HG02973 (cell line): ENCODE measurements around the gene PSMC1.

Experiments used
- ATAC-seq: cut with Tn5 transposase; IDR thresholded peaks from one replicate; pipeline ENCODE4 v1.9.1; 2021; ENCODE audit warnings: moderate library complexity; ENCODE audit not compliant: unreplicated experiment

Gene PSMC1

GRCh38 chr14:90275820-90276219 lies 19.5 kb downstream of the PSMC1 start:
- no peak for ATAC-seq

DNA sequence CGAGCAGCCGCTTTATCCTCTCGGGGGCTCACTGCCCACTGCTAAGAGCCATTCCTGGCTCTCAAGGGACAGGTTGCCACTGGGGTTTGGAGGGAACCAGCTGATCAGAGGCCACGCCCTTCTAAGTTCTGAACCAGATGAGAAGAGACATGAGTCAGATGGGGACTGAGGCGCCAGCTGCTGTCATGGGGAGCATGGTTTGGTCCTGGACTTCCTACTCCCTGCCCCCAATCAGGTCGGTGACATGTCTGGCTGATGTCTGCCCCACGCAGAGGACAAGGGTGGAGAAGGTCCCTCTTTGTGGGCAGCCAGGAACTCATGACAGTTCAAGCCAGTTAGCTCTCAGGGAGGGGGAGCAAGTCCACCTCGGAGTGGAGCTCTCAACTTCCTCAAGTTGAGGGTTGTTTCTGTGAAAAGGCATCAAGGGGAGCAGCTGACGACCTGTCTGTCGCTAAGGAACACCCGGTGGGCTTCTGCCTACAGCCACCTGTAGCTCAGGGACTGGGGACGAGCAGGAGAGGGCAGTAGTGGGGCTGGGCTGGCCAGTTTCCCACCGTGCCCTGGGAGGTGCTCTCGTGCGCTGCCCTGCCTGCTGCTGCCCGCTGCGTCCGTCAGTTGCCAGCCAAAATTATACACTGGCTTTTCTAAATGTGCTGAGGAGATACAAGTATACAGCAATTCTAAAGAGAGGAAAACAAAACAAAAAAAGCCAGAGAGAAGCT lies 20.5 kb downstream of the PSMC1 start:
- ATAC-seq, result no peak

DNA sequence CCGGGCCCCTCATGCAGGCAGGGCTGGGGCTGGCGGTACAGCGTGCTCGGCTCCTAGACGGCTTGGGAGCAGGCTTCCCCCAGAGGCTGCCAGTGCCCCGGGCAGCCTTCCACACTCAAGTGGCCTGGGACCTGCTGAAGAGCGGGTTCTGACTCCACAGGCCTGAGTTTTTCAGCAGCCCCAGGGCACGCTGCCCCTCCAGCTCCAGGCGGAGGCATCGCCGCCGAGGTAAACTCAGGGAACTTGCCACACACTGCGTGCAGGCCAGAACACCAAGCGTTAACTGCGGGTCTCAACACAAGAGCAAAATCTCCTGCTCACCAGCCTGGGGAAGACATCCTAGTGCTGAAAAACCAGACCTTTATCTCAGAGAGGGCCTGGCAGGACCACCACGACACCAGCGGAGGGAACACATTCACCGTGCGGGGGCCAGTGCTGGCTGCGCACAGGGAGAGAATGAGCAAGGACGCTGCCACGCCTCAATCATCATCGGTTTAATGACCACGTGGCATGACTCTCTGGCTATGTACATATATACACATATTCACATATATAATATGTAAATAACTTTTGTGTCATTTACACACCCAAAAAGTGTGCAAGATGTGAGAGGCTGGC lies 21.3 kb downstream of the PSMC1 start:
- ATAC-seq, result no peak

- ATAC-seq, result no peak
Observed at GRCh38 chr14:90278199-90279175, 22.1 kb downstream of the PSMC1 start.

- ATAC-seq, result no peak
Observed at GRCh38 chr14:90280096-90280495, 23.7 kb downstream of the PSMC1 start.

GRCh38 chr14:90281261-90281660 lies 24.9 kb downstream of the PSMC1 start:
- no peak for ATAC-seq

GRCh38 chr14:90281756-90282155 lies 25.4 kb downstream of the PSMC1 start:
- ATAC-seq, result no peak

DNA sequence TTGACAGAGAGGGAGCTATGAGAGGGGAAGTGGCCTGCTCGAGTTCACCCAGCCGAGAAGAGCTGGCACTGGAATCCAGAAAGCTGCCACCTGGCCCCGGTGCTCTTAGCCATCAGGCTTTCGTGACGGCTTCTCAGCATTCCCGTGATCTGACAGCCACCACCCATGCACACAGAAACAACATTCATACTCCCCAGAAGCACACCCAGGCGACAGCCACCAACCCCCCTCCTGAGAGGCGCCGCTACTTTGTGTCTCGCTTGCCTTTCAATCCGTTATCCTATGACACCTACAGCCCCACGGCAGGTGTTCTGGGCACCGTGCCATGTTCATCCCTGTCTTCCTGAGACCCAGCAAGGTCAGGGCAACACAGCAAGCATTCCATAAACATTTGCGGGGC lies 31.4 kb downstream of the PSMC1 start:
- no peak for ATAC-seq

GRCh38 chr14:90288651-90289355 lies 32.5 kb downstream of the PSMC1 start:
- ATAC-seq, result peak; percentile 95

- ATAC-seq, result no peak
Observed at GRCh38 chr14:90290337-90291011, 34.1 kb downstream of the PSMC1 start.

- ATAC-seq, result no peak
Observed at GRCh38 chr14:90291699-90292098, 35.3 kb downstream of the PSMC1 start.

DNA sequence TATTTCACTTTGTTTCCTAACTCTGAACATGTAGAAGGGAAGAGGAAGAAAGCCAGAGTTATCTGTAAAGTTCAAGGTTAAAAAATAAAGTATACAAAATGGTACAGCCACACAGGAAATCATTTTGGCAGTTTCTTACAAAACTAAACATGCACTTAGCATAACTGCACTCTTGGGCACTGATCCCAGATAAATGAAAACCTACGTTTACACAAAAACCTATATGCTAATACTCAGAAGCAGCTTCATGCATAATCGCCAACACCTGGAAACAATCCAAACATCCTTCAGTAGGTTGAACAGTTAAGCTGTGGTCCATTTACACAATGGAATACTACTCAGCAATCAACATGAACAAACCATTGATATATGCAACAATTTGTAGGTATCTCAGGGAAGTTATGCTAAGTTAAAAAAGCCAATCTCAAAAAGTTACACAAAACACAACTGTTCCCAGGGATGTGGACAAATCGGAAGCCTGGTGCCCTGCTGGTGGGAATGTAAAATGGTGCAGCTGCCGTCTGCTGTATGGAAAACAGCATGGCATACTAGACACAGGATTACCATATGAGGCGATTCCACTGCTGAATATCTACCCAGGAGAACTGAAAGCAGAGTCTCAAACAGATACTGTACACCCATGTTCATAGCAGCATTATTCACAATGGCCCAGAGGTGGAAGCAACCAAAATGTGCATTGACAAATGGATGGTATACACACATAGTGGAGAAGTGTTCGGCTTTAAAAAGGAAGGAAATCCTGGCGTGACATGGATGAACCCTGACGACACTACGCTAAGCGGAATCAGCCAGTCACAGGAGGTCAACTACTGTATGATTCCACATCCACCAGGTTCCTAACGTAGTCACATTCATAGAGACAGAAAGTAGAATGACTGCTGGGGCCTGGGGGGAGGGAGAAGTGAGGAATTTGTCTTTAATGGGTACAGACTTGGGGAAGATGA lies 37.7 kb downstream of the PSMC1 start:
- no peak for ATAC-seq

GRCh38 chr14:90294872-90295271 lies 38.5 kb downstream of the PSMC1 start:
- ATAC-seq, result no peak

DNA sequence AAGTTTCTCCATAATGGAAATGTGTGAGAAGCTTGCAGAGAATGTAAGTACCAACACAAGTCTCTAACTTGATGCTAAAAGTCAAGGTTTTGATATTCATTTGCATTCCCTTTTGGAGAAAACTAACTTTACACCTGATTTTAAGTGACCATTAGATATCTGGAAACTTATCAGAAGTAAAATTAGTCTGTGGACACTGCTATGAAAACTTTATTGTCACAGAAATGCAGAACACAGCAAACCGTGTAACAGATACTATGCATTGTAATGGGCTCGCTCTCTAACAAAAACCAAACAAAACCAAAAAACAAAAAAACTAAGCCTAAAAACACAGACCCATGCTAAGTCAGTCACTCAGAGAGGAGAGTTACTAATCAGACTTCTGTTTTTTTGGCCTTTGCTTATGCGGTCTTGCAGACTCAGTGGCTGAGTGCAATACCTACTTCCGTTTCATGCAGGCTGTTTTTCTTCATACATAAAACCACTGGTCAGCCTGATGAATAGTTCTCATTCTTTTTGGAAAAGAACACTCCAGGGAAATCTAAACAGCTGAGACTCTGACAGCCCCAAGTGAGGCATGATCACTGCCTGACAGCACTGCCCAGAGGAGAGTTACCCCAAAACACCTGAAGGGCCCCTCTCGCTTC lies 39.6 kb downstream of the PSMC1 start:
- no peak for ATAC-seq

- no peak for ATAC-seq
Observed at GRCh38 chr14:90296641-90297040, 40.3 kb downstream of the PSMC1 start.

DNA sequence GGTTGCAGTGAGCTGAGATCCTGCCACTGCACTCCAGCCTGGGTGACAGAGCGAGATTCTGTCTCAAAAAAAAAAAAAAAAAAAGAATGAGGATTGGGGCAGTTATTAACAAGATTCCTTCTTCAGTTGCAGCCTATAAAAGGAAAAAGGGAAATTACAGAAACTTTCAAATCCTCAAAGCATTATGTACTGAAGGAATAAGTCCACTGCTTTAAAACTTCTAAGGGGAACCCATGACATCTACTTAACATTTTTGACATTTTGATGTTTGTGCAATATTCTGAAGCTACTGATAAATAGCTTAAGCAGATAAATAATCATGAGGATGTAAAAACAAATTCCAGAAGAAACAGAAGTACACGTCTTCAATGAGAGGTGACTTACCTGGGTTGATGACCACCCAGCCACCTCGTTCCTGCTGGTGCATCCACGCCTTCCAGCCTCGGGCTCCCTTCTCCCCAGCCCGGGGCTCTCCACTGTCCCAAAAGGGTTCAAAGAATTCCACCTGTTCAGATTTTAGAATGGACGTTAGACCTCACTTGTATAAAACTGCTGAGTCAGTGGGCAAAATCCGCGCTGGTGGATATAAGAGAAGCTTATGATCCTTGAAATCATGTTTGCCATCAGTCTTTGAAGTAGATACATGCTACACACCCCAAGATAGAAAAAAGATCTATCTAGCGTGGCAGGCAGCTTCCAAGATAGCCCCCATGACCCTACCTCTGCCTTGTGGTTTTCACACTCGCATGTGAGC lies 41.7 kb downstream of the PSMC1 start:
- no peak for ATAC-seq

DNA sequence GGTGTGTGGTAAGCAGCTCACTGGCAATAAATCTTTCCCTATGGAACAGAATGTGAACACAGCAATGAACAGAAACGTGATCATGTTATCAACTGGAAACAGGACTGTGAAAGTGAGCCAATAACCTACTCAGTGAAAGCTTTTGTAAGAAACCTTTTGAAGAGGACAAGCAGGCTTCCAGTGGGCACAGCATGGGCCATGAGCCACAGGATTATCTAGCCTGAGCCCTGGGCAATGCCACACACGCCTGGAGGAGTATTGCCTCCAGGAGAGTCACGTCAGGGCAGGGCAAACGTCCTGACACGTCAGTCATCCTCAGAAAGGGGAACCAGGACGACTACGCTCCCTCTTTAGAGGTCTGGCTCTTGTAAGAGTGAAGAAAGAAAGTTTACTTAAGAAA lies 43.1 kb downstream of the PSMC1 start:
- no peak for ATAC-seq

- ATAC-seq, result no peak
Observed at GRCh38 chr14:90300611-90301047, 44.3 kb downstream of the PSMC1 start.
